HEK293 (cell line): ENCODE results near the gene CABP7.
A peak's percentile ranks its signal among the peaks of the same experiment; 100 is the strongest.

Experiments
- CTCF ChIA-PET: fragments of 350-600 bp; formaldehyde crosslinking; extraction: SDS; loops from one replicate; lab custom pipeline; 2021; ENCODE audit warnings: antibody characterized with exemption; lab: Yijun Ruan, JAX
- POLR2A ChIA-PET: fragments of 300-600 bp; formaldehyde crosslinking; extraction: SDS; loops from one replicate; lab custom pipeline; 2020; ENCODE audit warnings: antibody characterized with exemption, inconsistent platforms; lab: Yijun Ruan, JAX
- H3K27ac ChIP-seq: fragments of 200-500 bp; sonication (Bioruptor generic); 2 replicates; pipeline ENCODE4 v1.5.1; 2014; ENCODE audit warnings: low read depth, low read length, control low read depth, inconsistent platforms; ENCODE audit errors: extremely low read depth
- H3K36me3 ChIP-seq, 2 experiments: fragments of 200-500 bp in 1 of 2; sonication (Bioruptor generic) in 1 of 2; 1 replicate in 1 of 2; 2 replicates in 1 of 2; pipeline ENCODE4 v1.5.1; 2014 to 2017; ENCODE audit warnings: inconsistent platforms in 2 of 2, low read length in 2 of 2; ENCODE audit not compliant: control insufficient read depth in 2 of 2, insufficient read depth in 1 of 2
- H3K4me1 ChIP-seq: fragments of 200-500 bp; sonication (Bioruptor generic); 2 replicates; pipeline ENCODE4 v1.5.1; 2014; ENCODE audit warnings: mild to moderate bottlenecking, low read length, inconsistent platforms; ENCODE audit not compliant: control insufficient read depth, insufficient read depth
- H3K4me3 ChIP-seq: 2 replicates; pipeline ENCODE4 v1.5.1; 2011; ENCODE audit warnings: low read depth, mild to moderate bottlenecking, control low read depth, low read length, moderate library complexity
- H3K9me3 ChIP-seq: fragments of 200-500 bp; sonication (Bioruptor generic); 2 replicates; pipeline ENCODE4 v1.5.1; 2014; ENCODE audit warnings: low read depth, low read length, inconsistent platforms; ENCODE audit not compliant: control insufficient read depth, insufficient read depth
- GLIS1 ChIP-seq: fragments of 450-650 bp; formaldehyde crosslinking; IDR thresholded peaks from 2 replicates; pipeline ENCODE4 v1.5.1; 2016; ENCODE audit warnings: missing biosample characterization, missing genetic modification characterization
- KLF9 ChIP-seq: fragments of 450-650 bp; formaldehyde crosslinking; IDR thresholded peaks from 2 replicates; pipeline ENCODE4 v1.5.1; 2016; ENCODE audit warnings: missing biosample characterization, missing genetic modification characterization, low read depth
- MYNN ChIP-seq: fragments of 450-650 bp; formaldehyde crosslinking; IDR thresholded peaks from 2 replicates; pipeline ENCODE4 v1.5.1; 2016; ENCODE audit warnings: missing biosample characterization, missing genetic modification characterization, borderline replicate concordance
- PATZ1 ChIP-seq: fragments of 450-650 bp; formaldehyde crosslinking; IDR thresholded peaks from 2 replicates; pipeline ENCODE4 v1.5.1; 2016; ENCODE audit warnings: missing biosample characterization, missing genetic modification characterization
- PRDM1 ChIP-seq: fragments of 450-650 bp; formaldehyde crosslinking; IDR thresholded peaks from 2 replicates; pipeline ENCODE4; 2016; ENCODE audit warnings: missing biosample characterization, missing genetic modification characterization
- PRDM10 ChIP-seq: fragments of 450-650 bp; formaldehyde crosslinking; IDR thresholded peaks from 2 replicates; pipeline ENCODE4 v1.5.1; 2016; ENCODE audit warnings: missing biosample characterization, missing genetic modification characterization
- ZBTB11 ChIP-seq: fragments of 450-650 bp; formaldehyde crosslinking; conservative IDR thresholded peaks from 2 replicates; pipeline ENCODE4 v1.5.1; 2016; ENCODE audit warnings: low read depth, missing biosample characterization, missing genetic modification characterization
- ZIC2 ChIP-seq: fragments of 450-650 bp; formaldehyde crosslinking; IDR thresholded peaks from 2 replicates; pipeline ENCODE4 v1.5.1; 2016; ENCODE audit warnings: missing biosample characterization, missing genetic modification characterization
- ZNF132 ChIP-seq: fragments of 450-650 bp; formaldehyde crosslinking; IDR thresholded peaks from 2 replicates; pipeline ENCODE4 v1.5.1; 2017; ENCODE audit warnings: missing biosample characterization, missing genetic modification characterization, borderline replicate concordance
- ZNF292 ChIP-seq: fragments of 450-650 bp; formaldehyde crosslinking; IDR thresholded peaks from 2 replicates; pipeline ENCODE4 v1.5.1; 2016; ENCODE audit warnings: low read depth, missing biosample characterization, missing genetic modification characterization, borderline replicate concordance

The CABP7 gene

GRCh38 chr22:29697853-29698598, 21.8 kb upstream of the CABP7 start (continued):
- no peak for TF ChIP-seq PATZ1
- no peak for TF ChIP-seq MYNN (tag by site-specific recombination)
- no peak for TF ChIP-seq ZNF292 (tag by site-specific recombination)

GRCh38 chr22:29700206-29700899, 19.4 kb upstream of the CABP7 start:
- no peak overlapping the region for H3K4me3 ChIP-seq
- TF ChIP-seq PRDM1 (tag by site-specific recombination) (0 out of 2 replicates have a peak, but pooled peaks have one; percentile 34), KLF9 (tag by site-specific recombination) (no peak)
- TF ChIP-seq, all 188 proteins: peak for 1
- H3K36me3 ChIP-seq = peaks cover 0 to 13% of the 10 kb centered on the region in 2 experiments; a peak in 2 of 3 replicates
- peaks cover 20% of the 10 kb centered on the region for H3K4me1 ChIP-seq
- CTCF ChIA-PET = interaction anchor here (0.7 to 4.2 kb wide), 4 partner anchors 11 to 304 kb away, joined by 4 to 20 read pairs (median 12); no protein-coding TSS in a partner anchor
- H3K27ac ChIP-seq = no peak overlapping the region
- H3K9me3 ChIP-seq = no peaks in the 10 kb centered on the region
- POLR2A ChIA-PET = no interaction called here

- ChIA-PET CTCF (interaction anchor here (0.6 to 4.2 kb wide), 6 partner anchors 11 to 349 kb away, joined by 3 to 20 read pairs (median 7); no protein-coding TSS in a partner anchor), POLR2A (interaction anchor here (2.0 kb wide), 1 partner anchor 11 kb away, joined by 7 read pairs; no protein-coding TSS in a partner anchor)
- Histone ChIP-seq H3K9me3 (no peaks in the 10 kb centered on the region), H3K4me3 (no peak overlapping the region), H3K4me1 (peaks cover 20% of the 10 kb centered on the region), H3K36me3 (peaks cover 0 to 9% of the 10 kb centered on the region in 2 experiments; a peak in 2 of 3 replicates), H3K27ac (no peak overlapping the region)
- TF ChIP-seq GLIS1 (tag by site-specific recombination) = peak; percentile 60
- TF ChIP-seq ZBTB11 = no peak
- TF ChIP-seq PRDM10 (tag by site-specific recombination) = no peak
- no peak for TF ChIP-seq ZNF132 (tag by site-specific recombination)
- TF ChIP-seq ZIC2 (tag by site-specific recombination) = peak; percentile 89
Measured at GRCh38 chr22:29700900-29701154, 19.0 kb upstream of the CABP7 start.
